GM12891 (cell line): Measurements from ENCODE around the gene GMEB2.

Experiments
- DNase-seq: peaks from one replicate; pipeline ENCODE4 v3.0.0; 2011; ENCODE audit warnings: low spot score; ENCODE audit not compliant: insufficient read length
- FAIRE-seq: peaks from 2 replicates; lab custom pipeline; 2011; peaks lifted over from hg19 to GRCh38; lab: Jason Lieb, UNC
- PAX5 ChIP-seq: IDR thresholded peaks from 2 replicates; pipeline ENCODE4 v1.6.1; 2011; ENCODE audit warnings: low read length, moderate library complexity, mild to moderate bottlenecking; ENCODE audit not compliant: insufficient read depth, severe bottlenecking
- POLR2A ChIP-seq: IDR thresholded peaks from 2 replicates; pipeline ENCODE4 v1.6.1; 2011; ENCODE audit warnings: low read depth, low read length, control low read depth
- POLR2AphosphoS5 ChIP-seq: IDR thresholded peaks from 2 replicates; pipeline ENCODE4 v1.6.1; 2011; ENCODE audit warnings: low read depth, low read length, control low read depth
- POU2F2 ChIP-seq: IDR thresholded peaks from 2 replicates; pipeline ENCODE4 v1.6.1; 2011; ENCODE audit warnings: low read depth, mild to moderate bottlenecking, control low read depth, low read length, moderate library complexity
- SPI1 ChIP-seq: IDR thresholded peaks from 2 replicates; pipeline ENCODE4 v1.6.1; 2011; ENCODE audit warnings: low read depth, low read length, control low read depth
- TAF1 ChIP-seq: IDR thresholded peaks from 2 replicates; pipeline ENCODE4 v1.6.1; 2011; ENCODE audit warnings: low read depth, low read length, control low read depth

The GMEB2 gene

DNA sequence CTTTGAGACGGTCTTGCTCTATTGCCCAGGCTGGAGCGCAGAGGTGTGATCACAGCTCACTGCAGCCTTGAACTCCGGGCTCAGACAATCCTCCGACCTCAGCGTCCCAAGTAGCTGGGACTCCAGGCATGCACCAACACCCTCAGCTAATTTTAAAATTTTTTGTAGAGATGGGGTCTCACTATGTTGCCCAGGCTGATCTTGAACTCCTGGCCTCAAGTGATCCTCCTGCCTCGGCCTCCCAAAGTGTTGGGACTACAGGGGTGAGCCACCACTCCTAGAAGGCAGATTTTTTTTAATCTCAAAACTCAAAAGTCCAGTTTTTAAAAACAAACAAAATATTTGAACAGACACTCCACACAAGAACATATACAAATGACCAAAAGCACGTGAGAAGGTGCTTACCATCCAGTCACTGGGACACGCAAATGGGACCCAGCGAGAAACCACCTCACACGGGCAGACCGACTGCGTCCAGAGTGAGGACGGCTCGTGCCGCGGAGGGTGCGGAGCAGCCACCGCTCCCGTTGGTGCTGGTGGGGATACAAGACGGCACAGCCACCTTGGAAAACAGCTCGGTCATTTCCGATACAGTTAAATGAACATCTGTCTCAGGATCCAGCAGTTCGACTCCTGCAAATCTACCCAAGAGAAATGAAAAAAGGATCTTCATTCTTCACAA lies 44.4 kb downstream of the GMEB2 start:
- no peak for FAIRE-seq
- TF ChIP-seq PAX5 (no peak), POU2F2 (no peak), POLR2A (no peak), POLR2AphosphoS5 (no peak), TAF1 (no peak), SPI1 (no peak)

DNA sequence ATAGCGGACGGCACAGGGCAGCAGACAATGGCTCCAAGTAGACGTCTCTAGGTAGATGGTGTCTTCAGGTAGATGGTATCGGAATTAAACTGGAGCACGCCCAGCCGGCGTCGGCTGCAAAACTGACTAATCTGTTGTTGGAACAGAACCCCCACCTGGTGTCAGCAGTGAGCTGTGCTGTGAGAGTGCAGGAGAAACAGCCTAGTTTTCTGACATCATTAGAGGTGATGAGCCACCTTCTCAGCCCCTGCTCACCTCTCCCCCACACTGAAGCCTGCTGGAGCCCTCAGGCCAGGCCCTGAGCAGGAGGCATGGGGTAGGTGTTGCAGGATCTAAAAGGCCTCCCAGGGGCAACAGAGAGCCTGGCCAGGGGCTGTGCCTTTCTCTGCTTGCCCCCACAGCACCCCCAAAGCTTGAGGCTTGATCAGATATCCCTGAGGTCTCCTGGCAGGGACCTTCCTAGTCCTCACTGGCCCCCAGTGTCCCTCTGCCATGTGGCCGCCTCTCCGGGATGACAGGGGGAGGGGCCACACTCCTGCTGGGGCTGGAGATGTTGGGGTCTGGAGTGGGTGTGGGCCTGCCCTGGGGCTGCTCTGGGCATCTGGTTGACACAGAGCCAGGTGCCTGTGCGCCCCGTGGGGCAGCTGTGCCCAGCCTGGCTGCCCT lies 46.0 kb downstream of the GMEB2 start:
- no peak for FAIRE-seq
- TF ChIP-seq POLR2AphosphoS5 = no peak
- TF ChIP-seq POLR2A = no peak
- TF ChIP-seq SPI1 = no peak
- no peak for TF ChIP-seq POU2F2
- DNase-seq = peak; percentile 78

More for the DNA sequence above, 44.4 kb downstream of the GMEB2 start:
- DNase-seq = no peak

DNA sequence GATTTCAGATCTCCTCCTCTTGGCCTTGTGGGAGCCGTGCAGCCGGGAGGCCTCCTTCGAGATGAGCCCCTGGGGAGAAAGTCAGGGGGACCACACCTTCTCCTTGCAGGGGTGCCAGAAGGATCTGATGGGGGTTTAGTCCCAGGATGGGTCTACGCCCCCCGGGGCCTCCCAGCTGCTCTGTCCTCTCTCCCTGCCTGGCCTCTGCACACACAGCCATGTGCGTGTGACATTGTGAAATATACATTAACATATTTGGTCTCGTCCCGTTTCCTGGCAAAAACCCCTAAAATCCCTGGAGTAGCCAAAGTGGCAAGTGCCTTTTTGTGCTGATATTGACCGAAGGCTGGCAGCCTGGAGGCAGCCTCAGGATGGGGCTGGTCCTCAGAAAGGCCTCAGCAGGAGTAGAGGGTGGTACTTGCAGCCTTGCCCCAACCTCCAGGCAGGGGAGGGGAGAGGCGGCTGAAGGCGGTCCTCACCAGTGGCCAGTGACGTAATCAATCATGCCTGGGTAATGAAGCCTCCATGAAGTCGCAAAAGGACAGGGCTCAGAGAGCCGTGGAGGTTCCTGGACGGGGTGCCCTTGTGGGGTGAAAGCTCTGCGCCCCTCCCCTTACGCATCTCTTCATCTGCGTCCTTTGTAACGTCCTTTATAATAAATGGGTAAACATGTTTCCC lies 47.7 kb downstream of the GMEB2 start:
- TF ChIP-seq POLR2AphosphoS5 (no peak), SPI1 (no peak), PAX5 (no peak), POLR2A (no peak), TAF1 (no peak), POU2F2 (no peak)

DNA sequence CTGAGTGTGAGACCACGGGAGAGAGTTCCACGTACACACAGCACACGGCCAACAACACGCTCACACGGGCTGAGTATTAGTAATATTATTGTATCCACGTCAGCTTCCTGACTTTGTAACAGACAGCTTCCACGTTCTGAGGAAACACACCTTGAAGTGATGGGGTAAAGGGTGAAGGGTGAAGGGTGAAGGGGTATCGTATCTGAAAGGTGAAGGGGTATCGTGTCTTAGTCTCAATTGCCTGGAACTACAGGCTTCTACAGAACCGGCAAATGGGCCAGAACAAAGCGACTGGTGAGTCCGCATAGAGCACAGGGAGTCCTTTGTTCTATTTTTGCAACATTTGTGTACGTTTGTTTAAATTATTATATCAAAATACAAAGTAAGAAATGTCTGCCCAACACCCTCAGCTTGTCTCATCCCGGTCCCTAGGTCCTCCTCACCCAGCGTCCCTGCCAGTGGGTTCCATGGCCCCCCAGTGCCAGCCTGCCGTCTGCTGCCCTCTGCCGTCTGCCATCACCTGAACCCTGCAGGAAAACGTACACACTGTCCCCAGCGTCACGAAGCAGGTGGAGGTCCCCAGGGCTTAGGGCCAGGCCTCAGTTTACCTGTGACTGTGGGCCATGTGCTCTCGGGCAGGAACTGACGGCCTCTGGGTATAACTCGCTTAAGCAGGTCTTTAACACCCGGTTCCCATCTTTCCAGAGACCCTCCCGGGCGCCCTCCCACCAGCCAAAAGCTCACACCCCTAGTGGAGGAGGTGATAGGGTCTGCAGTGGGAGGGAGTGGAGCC lies 48.5 kb downstream of the GMEB2 start:
- TF ChIP-seq TAF1 = no peak
- FAIRE-seq (no peak), DNase-seq (no peak)

More for the DNA sequence above, 47.7 kb downstream of the GMEB2 start:
- FAIRE-seq = no peak
- DNase-seq = no peak

DNA sequence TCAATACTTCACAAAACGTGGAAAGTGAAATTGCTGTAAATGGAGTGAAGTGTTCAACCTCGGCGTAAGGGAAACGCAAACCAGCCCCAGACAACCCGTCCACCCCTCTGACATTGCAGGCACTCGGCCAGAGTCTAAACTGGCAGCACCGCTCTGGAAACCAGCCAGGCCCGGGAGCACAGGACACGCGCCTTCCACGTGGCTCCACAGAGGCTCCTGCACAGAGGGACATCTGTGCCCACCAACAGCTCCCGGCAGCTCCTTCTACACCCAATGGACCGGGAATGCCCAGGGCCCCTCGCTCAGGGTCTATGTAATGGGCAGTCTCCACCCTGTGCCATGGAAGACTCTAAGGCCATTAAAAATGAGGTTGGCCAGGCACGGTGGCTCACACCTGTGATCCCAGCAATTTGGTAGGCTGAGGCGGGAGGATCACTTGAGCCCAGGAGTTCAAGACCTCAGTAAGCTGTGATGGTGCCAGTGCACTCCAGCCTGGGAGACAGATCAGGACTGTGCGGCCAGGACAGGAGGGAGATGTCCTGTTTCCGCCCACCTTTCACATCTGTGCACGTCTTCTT lies 49.5 kb downstream of the GMEB2 start:
- FAIRE-seq (no peak), DNase-seq (no peak)
- TF ChIP-seq TAF1 = no peak
- TF ChIP-seq PAX5 = no peak
- TF ChIP-seq SPI1 = no peak
- no peak for TF ChIP-seq POLR2A
- TF ChIP-seq POU2F2 = no peak
- TF ChIP-seq POLR2AphosphoS5 = no peak

GRCh38 chr20:63576311-63576710 lies 50.6 kb downstream of the GMEB2 start:
- no peak for FAIRE-seq
- TF ChIP-seq POU2F2 = no peak
- TF ChIP-seq POLR2A = no peak
- no peak for TF ChIP-seq SPI1
- no peak for TF ChIP-seq POLR2AphosphoS5
- no peak for TF ChIP-seq PAX5
- no peak for TF ChIP-seq TAF1
- DNase-seq = no peak

DNA sequence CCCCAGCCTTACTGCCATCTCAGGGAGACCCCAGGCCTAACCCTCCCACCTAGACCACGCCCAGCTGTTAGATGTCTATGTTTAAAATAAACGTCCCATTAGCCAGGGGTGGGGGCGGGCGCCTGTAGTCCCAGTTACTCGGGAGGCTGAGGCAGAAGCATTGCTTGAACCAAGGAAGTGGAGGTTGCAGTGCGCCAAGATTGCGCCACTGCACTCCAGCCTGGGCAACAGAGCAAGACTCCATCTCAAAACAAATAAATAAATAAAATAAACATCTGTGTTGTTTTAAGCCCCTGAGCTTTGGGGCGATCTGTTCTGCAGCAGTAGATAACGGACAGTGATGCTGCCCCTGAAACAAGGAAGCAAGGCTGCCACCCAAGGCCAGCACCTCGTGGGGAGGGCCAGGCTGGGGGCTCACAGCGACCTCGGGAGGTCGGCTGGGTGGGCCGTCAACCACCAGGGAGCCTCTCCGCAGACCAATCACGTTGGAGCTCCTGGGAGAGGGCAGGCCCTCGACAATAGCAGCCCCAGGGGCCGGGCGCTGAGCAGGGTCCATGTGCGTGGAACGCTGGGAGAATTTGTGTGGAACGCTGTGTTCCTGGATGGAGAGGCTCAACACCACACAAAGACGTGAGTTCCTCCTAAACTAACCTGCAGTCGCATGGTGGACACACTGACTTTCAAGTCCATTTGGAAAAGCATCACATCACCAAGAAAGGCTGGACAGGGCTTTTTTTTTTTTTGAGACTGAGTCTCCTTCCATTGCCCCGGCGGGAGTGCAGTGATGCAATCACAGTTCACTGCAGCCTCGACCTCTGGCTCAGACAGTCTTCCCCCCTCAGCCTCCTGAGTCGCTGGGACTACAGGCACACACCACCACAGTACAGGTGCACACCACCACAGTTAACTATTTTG lies 51.8 kb downstream of the GMEB2 start:
- no peak for TF ChIP-seq SPI1
- TF ChIP-seq POLR2AphosphoS5 = no peak
- no peak for TF ChIP-seq POU2F2
- TF ChIP-seq PAX5 = no peak
- no peak for TF ChIP-seq TAF1
- TF ChIP-seq POLR2A = no peak
- FAIRE-seq (no peak), DNase-seq (no peak)

DNA sequence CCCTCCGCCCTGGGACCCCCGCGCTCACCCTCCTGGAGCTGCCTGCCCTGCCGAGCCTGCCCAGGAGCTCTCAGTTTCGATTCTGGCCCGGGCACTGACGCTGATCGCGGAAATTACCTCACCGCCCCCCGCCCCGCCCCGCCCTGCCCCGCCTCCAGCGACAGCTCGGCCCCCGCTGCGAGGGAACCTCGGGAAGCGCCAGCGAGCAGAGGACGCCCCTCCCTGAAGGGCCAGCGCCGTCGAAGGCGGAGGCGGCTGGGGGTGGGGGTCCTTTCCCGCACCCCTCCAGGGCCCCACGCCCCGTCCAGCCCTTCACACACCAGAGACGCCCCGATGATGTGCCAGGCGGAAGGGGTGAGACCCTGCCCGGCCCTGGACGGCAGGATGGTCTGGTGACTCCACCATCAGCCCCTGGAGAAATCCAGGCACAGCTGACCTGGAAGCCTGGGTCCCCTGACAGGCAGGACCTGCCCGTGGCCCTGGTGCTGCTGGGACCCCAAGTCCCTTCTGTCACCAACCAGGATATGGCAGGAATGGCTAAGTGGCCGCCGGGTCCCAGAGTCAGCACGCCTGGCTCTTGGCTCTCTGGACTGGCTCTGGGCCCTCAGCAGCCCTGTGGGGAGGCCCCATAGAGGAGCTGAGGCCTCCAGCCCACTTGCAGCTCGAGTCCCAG lies 52.6 kb downstream of the GMEB2 start, which contains the start of gene HELZ2:
Gene HELZ2 (minus strand): TSS at position 84 of the 673 bp plus-strand sequence. CDS start 1,854 bp downstream, outside the sequence.
- DNase-seq = peak; percentile 84
- TF ChIP-seq PAX5 (no peak), POU2F2 (no peak), SPI1 (no peak), TAF1 (no peak), POLR2AphosphoS5 (no peak)
- no peak for FAIRE-seq
